MM.1S (cell line): ENCODE measurements around the gene DCAF4L1.

ENCODE experiments used
- CTCF ChIP-seq: fragments of 300-600 bp; sonication (generic); IDR thresholded peaks from 2 replicates; pipeline ENCODE4 v1.5.1; 2016; ENCODE audit warnings: antibody characterized with exemption, low read length, mixed read lengths
- EZH2phosphoT487 ChIP-seq: fragments of 300-600 bp; sonication (generic); IDR thresholded peaks from 2 replicates; pipeline ENCODE4 v1.6.1; 2018; ENCODE audit warnings: antibody characterized with exemption, low read length

- no peak for TF ChIP-seq EZH2phosphoT487
- TF ChIP-seq CTCF: no peak
Observed at GRCh38 chr4:41994461-41994985, 13.0 kb downstream of the DCAF4L1 start.
